IMR-90 (cell line): ENCODE data around the gene KRTAP9-4. TPM values are rescaled to one million over a fixed set of nuclear protein-coding genes. Genes with fewer than 3 reads are reported as not detected.

Experiments
- ATAC-seq: fragments of 200-7000 bp; cut with Tn5 transposase; 2 replicates; pipeline ENCODE4 v1.9.1; 2020; ENCODE audit warnings: low read depth, mild to moderate bottlenecking, moderate library complexity
- BruUV-seq: library from RNA; stranded (reverse); fragments of 400-500 nt; replicated peaks from 2 replicates; lab custom pipeline; 2021; lab: Mats Ljungman, UMichigan
- CTCF ChIA-PET: fragments of 300-600 bp; formaldehyde crosslinking; extraction: SDS; loops from one replicate; lab custom pipeline; 2021; ENCODE audit warnings: antibody characterized with exemption; lab: Yijun Ruan, JAX
- POLR2A ChIA-PET: fragments of 300-600 bp; sonication (Branson Sonifier 250); formaldehyde crosslinking; loops from one replicate; lab custom pipeline; 2022; ENCODE audit warnings: antibody characterized with exemption; ENCODE audit not compliant: unreplicated experiment; lab: Charles Lee
- DNase-seq: peaks from one replicate; pipeline ENCODE4 v3.0.0; 2013
- H2AFZ ChIP-seq: replicated peaks from 2 replicates; pipeline ENCODE3; 2013; ENCODE audit warnings: low read length, mild to moderate bottlenecking; ENCODE audit not compliant: poor library complexity
- H2AK5ac ChIP-seq: 2 replicates; pipeline ENCODE4 v1.6.1; 2013; ENCODE audit warnings: low read depth, low read length, inconsistent platforms
- H2AK9ac ChIP-seq: replicated peaks from 2 replicates; pipeline ENCODE3; 2013; ENCODE audit warnings: mild to moderate bottlenecking, low read depth, low read length, moderate library complexity; ENCODE audit not compliant: poor library complexity
- H2BK120ac ChIP-seq: 2 replicates; pipeline ENCODE4 v1.6.1; 2013; ENCODE audit warnings: low read depth, low read length, inconsistent platforms
- H2BK15ac ChIP-seq: 3 replicates; pipeline ENCODE4 v1.6.1; 2013; ENCODE audit warnings: low read depth, low read length, inconsistent platforms
- H2BK20ac ChIP-seq: 2 replicates; pipeline ENCODE4 v1.6.1; 2013; ENCODE audit warnings: low read depth, mild to moderate bottlenecking, inconsistent platforms, low read length, moderate library complexity
- H2BK5ac ChIP-seq: 2 replicates; pipeline ENCODE4 v1.6.1; 2013; ENCODE audit warnings: mild to moderate bottlenecking, low read depth, low read length, inconsistent platforms; ENCODE audit not compliant: poor library complexity, severe bottlenecking
- H3K14ac ChIP-seq: replicated peaks from 2 replicates; pipeline ENCODE4 v1.6.1; 2013; ENCODE audit warnings: low read depth, low read length, inconsistent platforms
- H3K18ac ChIP-seq: 2 replicates; pipeline ENCODE4 v1.6.1; 2013; ENCODE audit warnings: low read depth, low read length, control low read depth
- H3K23ac ChIP-seq: 2 replicates; pipeline ENCODE4 v1.6.1; 2013; ENCODE audit warnings: low read depth, low read length, inconsistent platforms
- H3K27ac ChIP-seq: 2 replicates; pipeline ENCODE4 v1.5.1; 2013; ENCODE audit warnings: mild to moderate bottlenecking, control low read depth, low read length; ENCODE audit not compliant: insufficient read depth
- H3K27me3 ChIP-seq: 2 replicates; pipeline ENCODE4 v1.6.1; 2013; ENCODE audit warnings: low read length; ENCODE audit not compliant: control insufficient read depth, insufficient read depth
- H3K36me3 ChIP-seq: 2 replicates; pipeline ENCODE4 v1.6.1; 2013; ENCODE audit warnings: low read length, mixed read lengths; ENCODE audit not compliant: control insufficient read depth, insufficient read depth
- H3K4ac ChIP-seq: 2 replicates; pipeline ENCODE4 v1.6.1; 2013; ENCODE audit warnings: low read depth, low read length, inconsistent platforms
- H3K4me1 ChIP-seq: 2 replicates; pipeline ENCODE4 v1.6.1; 2013; ENCODE audit warnings: low read length, mixed read lengths; ENCODE audit not compliant: control insufficient read depth, insufficient read depth
- H3K4me2 ChIP-seq: 2 replicates; pipeline ENCODE4 v1.6.1; 2013; ENCODE audit warnings: low read depth, mild to moderate bottlenecking, control low read depth, low read length, moderate library complexity
- H3K4me3 ChIP-seq: 2 replicates; pipeline ENCODE4 v1.5.1; 2013; ENCODE audit warnings: low read depth, mild to moderate bottlenecking, control low read depth, low read length, moderate library complexity; ENCODE audit not compliant: insufficient read depth
- H3K56ac ChIP-seq: 2 replicates; pipeline ENCODE4 v1.6.1; 2013; ENCODE audit warnings: low read length, inconsistent platforms; ENCODE audit not compliant: insufficient read depth; ENCODE audit errors: extremely low read depth
- H3K79me1 ChIP-seq, 2 experiments: 2 replicates each; pipeline ENCODE4 v1.6.1; 2013; ENCODE audit warnings: low read length in 2 of 2, inconsistent platforms in 1 of 2, low read depth in 1 of 2
- H3K9ac ChIP-seq: 2 replicates; pipeline ENCODE4 v1.6.1; 2013; ENCODE audit warnings: low read depth, low read length, control low read depth
- H3K9me1 ChIP-seq: 2 replicates; pipeline ENCODE4 v1.6.1; 2013; ENCODE audit warnings: low read length, inconsistent platforms; ENCODE audit not compliant: insufficient read depth
- H3K9me3 ChIP-seq: 2 replicates; pipeline ENCODE4 v1.6.1; 2013; ENCODE audit warnings: low read length; ENCODE audit not compliant: control insufficient read depth, insufficient read depth
- H4K20me1 ChIP-seq: 2 replicates; pipeline ENCODE4 v1.6.1; 2013; ENCODE audit warnings: low read length, inconsistent platforms; ENCODE audit not compliant: insufficient read depth
- H4K5ac ChIP-seq: 2 replicates; pipeline ENCODE4 v1.6.1; 2013; ENCODE audit warnings: mild to moderate bottlenecking, low read depth, low read length, control low read depth
- H4K8ac ChIP-seq, 2 experiments: 2 replicates each; pipeline ENCODE4 v1.6.1; 2013; ENCODE audit warnings: low read depth in 2 of 2, low read length in 2 of 2, control low read depth in 1 of 2, inconsistent platforms in 1 of 2
- H4K91ac ChIP-seq: 2 replicates; pipeline ENCODE4 v1.6.1; 2013; ENCODE audit warnings: low read depth, low read length, inconsistent platforms; ENCODE audit not compliant: insufficient read depth
- CEBPB ChIP-seq: IDR thresholded peaks from 2 replicates; pipeline ENCODE4 v1.6.1; 2012; ENCODE audit warnings: low read depth, low read length, improper control_type of control experiment
- CHD1 ChIP-seq: IDR thresholded peaks from 2 replicates; pipeline ENCODE4 v1.6.1; 2012; ENCODE audit warnings: low read depth, low read length, improper control_type of control experiment
- ELK1 ChIP-seq: fragments of 150-350 bp; IDR thresholded peaks from 2 replicates; pipeline ENCODE4 v1.6.1; 2016; ENCODE audit warnings: low read depth, mild to moderate bottlenecking, low read length, moderate library complexity, borderline replicate concordance
- FOS ChIP-seq: fragments of 150-350 bp; IDR thresholded peaks from 2 replicates; pipeline ENCODE4 v1.6.1; 2016; ENCODE audit warnings: low read depth, low read length
- MAFK ChIP-seq: IDR thresholded peaks from 2 replicates; pipeline ENCODE4 v1.6.1; 2012; ENCODE audit warnings: low read depth, low read length, improper control_type of control experiment
- POLR2A ChIP-seq: IDR thresholded peaks from 2 replicates; pipeline ENCODE4 v1.6.1; 2012; ENCODE audit warnings: mild to moderate bottlenecking, low read depth, low read length
- RCOR1 ChIP-seq: IDR thresholded peaks from 2 replicates; pipeline ENCODE4 v1.6.1; 2012; ENCODE audit warnings: mild to moderate bottlenecking, low read length, improper control_type of control experiment; ENCODE audit not compliant: insufficient replicate concordance
- SMC3 ChIP-seq: fragments of 150-350 bp; IDR thresholded peaks from 2 replicates; pipeline ENCODE4 v1.6.1; 2016; ENCODE audit warnings: low read depth, mild to moderate bottlenecking, antibody characterized with exemption, low read length, moderate library complexity
- WGBS, 2 experiments: methylation state at CpG; one replicate each; pipeline versions ENCODE4 v1.1.5 to v1.1.7; 2013; ENCODE audit warnings: missing lambda C conversion rate in 2 of 2; ENCODE audit not compliant: insufficient read length in 1 of 2; ENCODE audit errors: extremely low coverage in 2 of 2; 5-methylcytosine and 5-hydroxymethylcytosine counted together
- dilution Hi-C: fragments of 300-500 bp; cut with HindIII; formaldehyde crosslinking; loops from one replicate; pipeline ENCODE4 v1.14.3; 2018; ENCODE audit warnings: low sequenced_read_pairs; ENCODE audit not compliant: unreplicated experiment
- in situ Hi-C: fragments of 300-500 bp; cut with MboI; formaldehyde crosslinking; loops from 3 replicates; pipeline ENCODE4 v1.14.3; 2019; ENCODE audit warnings: low sequenced_read_pairs, inconsistent platforms, mixed read lengths
- intact Hi-C: fragments of 100-400 bp; cut with micrococcal nuclease; formaldehyde crosslinking; loops from 2 replicates; pipeline ENCODE4 v1.10.0; 2022
- polyA plus RNA-seq, 3 experiments: library from polyadenylated mRNA; depleted of rRNA; stranded (reverse); fragments of >200 nt; gene quantifications; 2 replicates each; pipeline ENCODE4 v1.2.3, GENCODE V29; 2012; ENCODE audit warnings: low replicate concordance in 1 of 3
- total RNA-seq: library from RNA; depleted of rRNA; stranded (reverse); fragments of >200 nt; gene quantifications from 2 replicates; pipeline ENCODE4 v1.2.3, GENCODE V29; 2012
- TF ChIP-seq, protein P1 (sequence below): conservative IDR thresholded peaks from 2 replicates; pipeline ENCODE4 v1.5.1; 2012; ENCODE audit warnings: mild to moderate bottlenecking, low read depth, low read length, improper control_type of control experiment

Gene KRTAP9-4
- total and polyA plus RNA-seq, 2 of the 4 experiments (the other 2 are of a cell fraction), result not detected

DNA sequence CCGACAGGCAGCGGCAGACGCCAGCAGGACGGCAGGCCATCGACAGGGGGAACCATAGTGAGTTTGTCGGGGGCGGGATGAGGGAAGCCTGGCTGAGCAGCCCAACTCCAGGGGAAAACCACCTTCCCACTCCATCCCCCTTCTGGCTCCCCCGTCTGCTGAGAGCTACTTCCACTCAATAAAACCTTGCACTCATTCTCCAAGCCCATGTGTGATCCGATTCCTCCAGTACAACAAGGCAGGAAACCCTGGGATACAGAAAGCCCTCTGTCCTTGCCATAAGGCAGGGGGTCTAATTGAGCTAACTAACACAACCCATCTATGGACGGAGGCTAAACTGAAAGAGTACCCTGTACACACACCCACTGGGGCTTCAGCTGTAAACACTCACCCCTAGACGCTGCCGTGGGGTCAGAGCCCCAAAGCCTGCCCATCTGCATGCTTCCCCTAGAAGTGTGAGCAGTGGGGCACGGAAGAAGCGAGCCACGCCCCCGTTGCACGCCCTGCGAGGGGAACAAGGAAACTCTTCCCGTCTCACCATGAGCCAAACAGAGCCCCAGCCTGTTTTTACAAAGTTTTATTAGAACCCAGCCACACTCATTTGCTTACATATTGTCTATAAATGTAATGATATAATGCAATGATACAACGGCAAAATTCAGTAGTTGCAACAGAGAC lies 49.1 kb downstream of the KRTAP9-4 start:
- dilution Hi-C loops, result no loop called here
- no peaks in the 10 kb centered on the region for H4K20me1 ChIP-seq
- in situ Hi-C loops, result no loop called here

More for the DNA sequence above, 49.1 kb downstream of the KRTAP9-4 start:
- ATAC-seq (no peak), DNase-seq (no peak)
- WGBS, 2 experiments, result 83% methylated on average over 3 of the region's 20 CpGs; no CpG with 5 or more reads in 1 of the 2 experiments
- BruUV-seq, result no TSS peak
- H2BK120ac ChIP-seq, result no peak overlapping the region
- H3K36me3 ChIP-seq, result no peaks in the 10 kb centered on the region
- no peak overlapping the region for H3K4me2 ChIP-seq
- ChIA-PET POLR2A (no interaction called here), CTCF (no interaction called here)
- no peak overlapping the region for H4K91ac ChIP-seq
- H3K23ac ChIP-seq, result no peak overlapping the region
- no peak overlapping the region for H3K56ac ChIP-seq
- TF ChIP-seq CHD1 (no peak), CEBPB (no peak), SMC3 (no peak), ELK1 (no peak), POLR2A (no peak), MAFK (no peak), FOS (no peak), RCOR1 (no peak)
- TF ChIP-seq, protein P1, sequence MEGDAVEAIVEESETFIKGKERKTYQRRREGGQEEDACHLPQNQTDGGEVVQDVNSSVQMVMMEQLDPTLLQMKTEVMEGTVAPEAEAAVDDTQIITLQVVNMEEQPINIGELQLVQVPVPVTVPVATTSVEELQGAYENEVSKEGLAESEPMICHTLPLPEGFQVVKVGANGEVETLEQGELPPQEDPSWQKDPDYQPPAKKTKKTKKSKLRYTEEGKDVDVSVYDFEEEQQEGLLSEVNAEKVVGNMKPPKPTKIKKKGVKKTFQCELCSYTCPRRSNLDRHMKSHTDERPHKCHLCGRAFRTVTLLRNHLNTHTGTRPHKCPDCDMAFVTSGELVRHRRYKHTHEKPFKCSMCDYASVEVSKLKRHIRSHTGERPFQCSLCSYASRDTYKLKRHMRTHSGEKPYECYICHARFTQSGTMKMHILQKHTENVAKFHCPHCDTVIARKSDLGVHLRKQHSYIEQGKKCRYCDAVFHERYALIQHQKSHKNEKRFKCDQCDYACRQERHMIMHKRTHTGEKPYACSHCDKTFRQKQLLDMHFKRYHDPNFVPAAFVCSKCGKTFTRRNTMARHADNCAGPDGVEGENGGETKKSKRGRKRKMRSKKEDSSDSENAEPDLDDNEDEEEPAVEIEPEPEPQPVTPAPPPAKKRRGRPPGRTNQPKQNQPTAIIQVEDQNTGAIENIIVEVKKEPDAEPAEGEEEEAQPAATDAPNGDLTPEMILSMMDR, result no peak
- H4K8ac ChIP-seq, result no peak overlapping the region
- no peaks in the 10 kb centered on the region for H3K4me1 ChIP-seq
- H2BK20ac ChIP-seq, result no peak overlapping the region
- no peak overlapping the region for H2AK9ac ChIP-seq
- H3K9me1 ChIP-seq, result peaks cover 5% of the 10 kb centered on the region; the same call in 1 of the 2 replicates
- no peak overlapping the region for H2BK5ac ChIP-seq
- H3K9me3 ChIP-seq, result no peaks in the 10 kb centered on the region
- H2AFZ ChIP-seq, result no peak overlapping the region
- H3K18ac ChIP-seq, result no peak overlapping the region
- no peak overlapping the region for H3K14ac ChIP-seq
- intact Hi-C loops, result no loop called here
- no peaks in the 10 kb centered on the region for H3K79me1 ChIP-seq
- H3K4me3 ChIP-seq, result no peak overlapping the region
- H3K4ac ChIP-seq, result no peak overlapping the region
- peak overlapping the region; percentile 12; the same call in 1 of the 2 replicates for H2AK5ac ChIP-seq
- no peak overlapping the region for H3K9ac ChIP-seq
- H3K27ac ChIP-seq, result no peak overlapping the region
- H3K27me3 ChIP-seq, result no peaks in the 10 kb centered on the region; the same call in 1 of the 2 replicates
- H4K5ac ChIP-seq, result no peak overlapping the region
- no peak overlapping the region for H2BK15ac ChIP-seq
